ENCODE results near the gene MMP2.

The MMP2 gene

GRCh38 chr16:55501549-55502322, 22.7 kb downstream of the MMP2 start:
- H2AK5ac ChIP-seq (ENCODE audit: low read length) = no peak overlapping the region
- H3K79me1 ChIP-seq (ENCODE audit: low read length) = no peaks in the 10 kb centered on the region
- no peaks in the 10 kb centered on the region for H3K4me1 ChIP-seq (ENCODE audit: control insufficient read depth, low read depth, low read length)
- no peaks in the 10 kb centered on the region for H3K27me3 ChIP-seq (ENCODE audit: insufficient read depth, low read length, poor library complexity)
- H3K4me2 ChIP-seq (ENCODE audit: low read length) = no peak overlapping the region
- no peaks in the 10 kb centered on the region for H3K79me2 ChIP-seq (ENCODE audit: control insufficient read depth, insufficient read depth, low read length)
- no peak overlapping the region for H3K4ac ChIP-seq (ENCODE audit: low read depth, low read length)
- no peak overlapping the region for H3K9ac ChIP-seq (ENCODE audit: low read length)
- H3K18ac ChIP-seq (ENCODE audit: low read length) = no peak overlapping the region
- no peak overlapping the region for H2BK15ac ChIP-seq (replicated peaks; ENCODE audit: low read depth)
- H4K8ac ChIP-seq (ENCODE audit: low read depth, low read length) = no peak overlapping the region
- WGBS (ENCODE audit: extremely low coverage, insufficient coverage, low lambda C conversion rate) = no CpG with 5 or more reads among the region's 9 CpGs
- H3K23ac ChIP-seq (ENCODE audit: low read length) = no peak overlapping the region
- no peak overlapping the region for H4K5ac ChIP-seq (ENCODE audit: low read length)
- no peak overlapping the region for H3K4me3 ChIP-seq (ENCODE audit: low read length)
- peaks cover 25% of the 10 kb centered on the region for H3K36me3 ChIP-seq (ENCODE audit: control insufficient read depth, insufficient read depth, low read length)
- no peak overlapping the region for H2BK5ac ChIP-seq (ENCODE audit: low read length)
- H3K56ac ChIP-seq (ENCODE audit: low read length) = no peak overlapping the region
- H3K27ac ChIP-seq (ENCODE audit: low read depth, low read length) = no peak overlapping the region
- DNase-seq = peak; percentile 36
- H2BK120ac ChIP-seq (ENCODE audit: low read depth, low read length) = no peak overlapping the region

GRCh38 chr16:55502801-55503366, 23.9 kb downstream of the MMP2 start:
- peaks cover 20% of the 10 kb centered on the region for H3K36me3 ChIP-seq (ENCODE audit: control insufficient read depth, insufficient read depth, low read length)
- no peaks in the 10 kb centered on the region for H3K27me3 ChIP-seq (ENCODE audit: insufficient read depth, low read length, poor library complexity)
- no peaks in the 10 kb centered on the region for H3K79me1 ChIP-seq (ENCODE audit: low read length)
- no peak overlapping the region for H3K18ac ChIP-seq (ENCODE audit: low read length)
- H3K4me3 ChIP-seq (ENCODE audit: low read length) = no peak overlapping the region
- H3K79me2 ChIP-seq (ENCODE audit: control insufficient read depth, insufficient read depth, low read length) = no peaks in the 10 kb centered on the region
- no peak overlapping the region for H3K23ac ChIP-seq (ENCODE audit: low read length)
- no peak overlapping the region for H2BK15ac ChIP-seq (replicated peaks; ENCODE audit: low read depth)
- no peak overlapping the region for H3K4me2 ChIP-seq (ENCODE audit: low read length)
- H4K5ac ChIP-seq (ENCODE audit: low read length) = no peak overlapping the region
- no CpG with 5 or more reads among the region's 13 CpGs for WGBS (ENCODE audit: extremely low coverage, insufficient coverage, low lambda C conversion rate)
- H4K8ac ChIP-seq (ENCODE audit: low read depth, low read length) = no peak overlapping the region
- no peak for DNase-seq
- H3K27ac ChIP-seq (ENCODE audit: low read depth, low read length) = no peak overlapping the region
- H2BK120ac ChIP-seq (ENCODE audit: low read depth, low read length) = no peak overlapping the region
- H2BK5ac ChIP-seq (ENCODE audit: low read length) = no peak overlapping the region
- no peak overlapping the region for H3K4ac ChIP-seq (ENCODE audit: low read depth, low read length)
- no peak overlapping the region for H3K56ac ChIP-seq (ENCODE audit: low read length)
- no peaks in the 10 kb centered on the region for H3K4me1 ChIP-seq (ENCODE audit: control insufficient read depth, low read depth, low read length)
- no peak overlapping the region for H2AK5ac ChIP-seq (ENCODE audit: low read length)
- no peak overlapping the region for H3K9ac ChIP-seq (ENCODE audit: low read length)

- Histone ChIP-seq H2AK5ac (ENCODE audit: low read length) (no peak overlapping the region), H2BK15ac (replicated peaks; ENCODE audit: low read depth) (no peak overlapping the region), H3K23ac (ENCODE audit: low read length) (no peak overlapping the region), H3K18ac (ENCODE audit: low read length) (no peak overlapping the region), H3K79me1 (ENCODE audit: low read length) (no peaks in the 10 kb centered on the region), H3K27ac (ENCODE audit: low read depth, low read length) (no peak overlapping the region), H2BK120ac (ENCODE audit: low read depth, low read length) (no peak overlapping the region), H2BK5ac (ENCODE audit: low read length) (no peak overlapping the region), H3K4ac (ENCODE audit: low read depth, low read length) (no peak overlapping the region), H3K4me3 (ENCODE audit: low read length) (no peak overlapping the region), H3K79me2 (ENCODE audit: control insufficient read depth, insufficient read depth, low read length) (no peaks in the 10 kb centered on the region), H3K56ac (ENCODE audit: low read length) (no peak overlapping the region), H3K4me1 (ENCODE audit: control insufficient read depth, low read depth, low read length) (no peaks in the 10 kb centered on the region), H3K9ac (ENCODE audit: low read length) (no peak overlapping the region), H3K4me2 (ENCODE audit: low read length) (no peak overlapping the region), H4K8ac (ENCODE audit: low read depth, low read length) (no peak overlapping the region), H3K27me3 (ENCODE audit: insufficient read depth, low read length, poor library complexity) (no peaks in the 10 kb centered on the region), H4K5ac (ENCODE audit: low read length) (no peak overlapping the region), H3K36me3 (ENCODE audit: control insufficient read depth, insufficient read depth, low read length) (peaks cover 16% of the 10 kb centered on the region)
- WGBS (ENCODE audit: extremely low coverage, insufficient coverage, low lambda C conversion rate) = no CpG with 5 or more reads among the region's 8 CpGs
- DNase-seq = no peak
Measured at GRCh38 chr16:55503726-55504550, 24.9 kb downstream of the MMP2 start.

- Histone ChIP-seq H2AK5ac (ENCODE audit: low read length) (no peak overlapping the region), H3K4me1 (ENCODE audit: control insufficient read depth, low read depth, low read length) (no peaks in the 10 kb centered on the region), H2BK5ac (ENCODE audit: low read length) (no peak overlapping the region), H3K79me1 (ENCODE audit: low read length) (no peaks in the 10 kb centered on the region), H2BK15ac (replicated peaks; ENCODE audit: low read depth) (no peak overlapping the region), H3K4me3 (ENCODE audit: low read length) (no peak overlapping the region), H3K4me2 (ENCODE audit: low read length) (no peak overlapping the region), H3K27ac (ENCODE audit: low read depth, low read length) (no peak overlapping the region), H3K79me2 (ENCODE audit: control insufficient read depth, insufficient read depth, low read length) (no peaks in the 10 kb centered on the region), H2BK120ac (ENCODE audit: low read depth, low read length) (no peak overlapping the region), H4K8ac (ENCODE audit: low read depth, low read length) (no peak overlapping the region), H3K18ac (ENCODE audit: low read length) (no peak overlapping the region), H3K23ac (ENCODE audit: low read length) (no peak overlapping the region), H3K4ac (ENCODE audit: low read depth, low read length) (no peak overlapping the region), H3K27me3 (ENCODE audit: insufficient read depth, low read length, poor library complexity) (no peaks in the 10 kb centered on the region), H3K36me3 (ENCODE audit: control insufficient read depth, insufficient read depth, low read length) (peaks cover 11% of the 10 kb centered on the region), H3K56ac (ENCODE audit: low read length) (no peak overlapping the region), H3K9ac (ENCODE audit: low read length) (no peak overlapping the region), H4K5ac (ENCODE audit: low read length) (no peak overlapping the region)
- no peak for DNase-seq
- no CpG with 5 or more reads among the region's 10 CpGs for WGBS (ENCODE audit: extremely low coverage, insufficient coverage, low lambda C conversion rate)
Measured at GRCh38 chr16:55505333-55506015, 26.5 kb downstream of the MMP2 start.

- H3K56ac ChIP-seq (ENCODE audit: low read length) = no peak overlapping the region
- no peak overlapping the region for H2AK5ac ChIP-seq (ENCODE audit: low read length)
- H3K23ac ChIP-seq (ENCODE audit: low read length) = no peak overlapping the region
- H2BK120ac ChIP-seq (ENCODE audit: low read depth, low read length) = no peak overlapping the region
- H3K79me1 ChIP-seq (ENCODE audit: low read length) = no peaks in the 10 kb centered on the region
- no peak overlapping the region for H3K4ac ChIP-seq (ENCODE audit: low read depth, low read length)
- no peaks in the 10 kb centered on the region for H3K27me3 ChIP-seq (ENCODE audit: insufficient read depth, low read length, poor library complexity)
- no peak overlapping the region for H3K18ac ChIP-seq (ENCODE audit: low read length)
- H3K9ac ChIP-seq (ENCODE audit: low read length) = no peak overlapping the region
- no peak overlapping the region for H2BK15ac ChIP-seq (replicated peaks; ENCODE audit: low read depth)
- H3K4me3 ChIP-seq (ENCODE audit: low read length) = no peak overlapping the region
- DNase-seq = no peak
- no peak overlapping the region for H2BK5ac ChIP-seq (ENCODE audit: low read length)
- no CpG with 5 or more reads among the region's 7 CpGs for WGBS (ENCODE audit: extremely low coverage, insufficient coverage, low lambda C conversion rate)
- no peak overlapping the region for H3K4me2 ChIP-seq (ENCODE audit: low read length)
- H3K27ac ChIP-seq (ENCODE audit: low read depth, low read length) = no peak overlapping the region
- H3K36me3 ChIP-seq (ENCODE audit: control insufficient read depth, insufficient read depth, low read length) = peaks cover 9% of the 10 kb centered on the region
- H3K79me2 ChIP-seq (ENCODE audit: control insufficient read depth, insufficient read depth, low read length) = no peaks in the 10 kb centered on the region
- H3K4me1 ChIP-seq (ENCODE audit: control insufficient read depth, low read depth, low read length) = no peaks in the 10 kb centered on the region
- no peak overlapping the region for H4K8ac ChIP-seq (ENCODE audit: low read depth, low read length)
- H4K5ac ChIP-seq (ENCODE audit: low read length) = no peak overlapping the region
Measured at GRCh38 chr16:55506083-55506482, 27.1 kb downstream of the MMP2 start.

Measured in mesendoderm (in vitro differentiated cells).